Measurements from ENCODE around the gene TMEM207. TPM values are rescaled to one million over a fixed set of nuclear protein-coding genes. Genes with fewer than 3 reads are reported as not detected.

TMEM207 gene
- total RNA-seq, 1 donor from 2014 or later, result not detected

DNA sequence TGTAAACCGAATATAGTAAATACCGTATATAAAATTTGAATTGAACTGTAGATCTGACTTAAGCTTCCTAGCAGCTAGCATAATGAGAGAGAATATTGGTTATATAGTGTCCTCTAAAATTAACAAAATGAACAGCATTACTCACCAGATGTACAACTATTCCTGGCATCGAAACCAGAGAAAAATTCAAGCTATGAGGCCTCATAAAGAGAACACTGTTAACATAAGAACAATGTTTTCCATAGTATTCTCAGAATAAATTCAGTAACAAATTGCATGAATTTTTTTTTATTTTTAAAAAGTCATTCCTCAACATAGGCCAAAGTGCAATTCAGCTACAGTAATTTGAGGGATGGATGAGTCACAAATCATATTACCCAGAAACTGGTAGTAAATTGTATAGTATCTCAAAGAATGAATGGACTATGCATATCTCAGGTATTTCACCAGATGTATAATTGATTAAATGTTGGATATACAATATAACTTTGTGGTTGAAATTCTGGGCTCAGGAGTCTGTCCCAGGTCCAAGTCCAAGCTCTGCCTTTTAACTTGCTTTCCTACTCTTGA is 5.0 kb downstream of the TMEM207 start:
- no peak overlapping the region for H3K4me3 ChIP-seq
- no peak overlapping the region for H3K27ac ChIP-seq
- no peaks in the 10 kb centered on the region for H3K9me3 ChIP-seq
- no peaks in the 10 kb centered on the region for H3K36me3 ChIP-seq
- no peaks in the 10 kb centered on the region for H3K27me3 ChIP-seq (ENCODE audit: low read depth)
- intact Hi-C loops (cut with DNase I), result no loop called here
- H3K4me1 ChIP-seq, result no peaks in the 10 kb centered on the region
- ATAC-seq, result no peak
- TF ChIP-seq, protein P1, sequence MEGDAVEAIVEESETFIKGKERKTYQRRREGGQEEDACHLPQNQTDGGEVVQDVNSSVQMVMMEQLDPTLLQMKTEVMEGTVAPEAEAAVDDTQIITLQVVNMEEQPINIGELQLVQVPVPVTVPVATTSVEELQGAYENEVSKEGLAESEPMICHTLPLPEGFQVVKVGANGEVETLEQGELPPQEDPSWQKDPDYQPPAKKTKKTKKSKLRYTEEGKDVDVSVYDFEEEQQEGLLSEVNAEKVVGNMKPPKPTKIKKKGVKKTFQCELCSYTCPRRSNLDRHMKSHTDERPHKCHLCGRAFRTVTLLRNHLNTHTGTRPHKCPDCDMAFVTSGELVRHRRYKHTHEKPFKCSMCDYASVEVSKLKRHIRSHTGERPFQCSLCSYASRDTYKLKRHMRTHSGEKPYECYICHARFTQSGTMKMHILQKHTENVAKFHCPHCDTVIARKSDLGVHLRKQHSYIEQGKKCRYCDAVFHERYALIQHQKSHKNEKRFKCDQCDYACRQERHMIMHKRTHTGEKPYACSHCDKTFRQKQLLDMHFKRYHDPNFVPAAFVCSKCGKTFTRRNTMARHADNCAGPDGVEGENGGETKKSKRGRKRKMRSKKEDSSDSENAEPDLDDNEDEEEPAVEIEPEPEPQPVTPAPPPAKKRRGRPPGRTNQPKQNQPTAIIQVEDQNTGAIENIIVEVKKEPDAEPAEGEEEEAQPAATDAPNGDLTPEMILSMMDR (IDR thresholded peaks at IDR 0.05), result no peak
- no peak for DNase-seq

DNA sequence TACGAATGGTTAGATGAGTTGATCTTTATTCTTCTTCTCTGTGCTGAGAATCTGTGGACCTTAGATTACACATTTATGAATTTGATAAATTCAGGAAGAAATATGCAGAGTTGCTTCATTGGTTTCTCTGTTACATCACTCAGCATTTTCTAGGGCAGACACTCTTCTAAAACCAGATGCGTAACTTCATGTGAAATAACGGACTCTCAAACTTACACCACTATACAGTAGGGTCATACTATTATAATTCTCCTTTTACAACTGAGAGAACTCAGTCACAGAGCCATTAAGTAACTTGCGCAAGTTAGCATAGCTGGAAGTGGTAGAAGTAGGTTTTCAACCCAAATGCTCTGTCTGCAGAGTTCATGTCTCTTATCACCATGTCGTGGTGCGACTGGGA is 5.7 kb downstream of the TMEM207 start:
- DNase-seq, result no peak

DNA sequence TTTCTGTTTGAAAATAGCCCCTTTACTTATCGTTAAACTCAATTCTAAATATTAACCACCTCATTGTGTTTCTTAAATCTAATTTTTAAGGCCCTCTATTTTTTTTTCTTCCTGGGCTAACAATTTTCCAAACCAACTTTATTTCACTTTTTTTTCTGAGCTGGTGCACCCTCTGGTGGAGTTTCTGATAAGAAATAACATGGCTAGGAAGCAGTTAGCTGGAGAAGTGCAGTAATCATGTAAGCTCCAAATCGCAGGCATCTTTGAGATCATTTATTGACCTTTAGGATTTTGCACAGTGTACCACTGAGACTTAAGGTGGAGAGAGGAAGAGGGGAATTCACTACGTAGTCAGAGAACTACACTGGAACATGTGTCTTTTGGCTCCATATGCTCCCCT is 6.4 kb downstream of the TMEM207 start:
- TF ChIP-seq, protein P1 (IDR thresholded peaks at IDR 0.05), result no peak
- Histone ChIP-seq H3K4me3 (no peak overlapping the region), H3K9me3 (no peaks in the 10 kb centered on the region), H3K4me1 (no peaks in the 10 kb centered on the region), H3K27ac (no peak overlapping the region), H3K36me3 (no peaks in the 10 kb centered on the region), H3K27me3 (ENCODE audit: low read depth) (no peaks in the 10 kb centered on the region)
- DNase-seq (no peak), ATAC-seq (no peak)
- intact Hi-C loops (cut with DNase I), result no loop called here

More for the DNA sequence above, 5.7 kb downstream of the TMEM207 start:
- no peaks in the 10 kb centered on the region for H3K4me1 ChIP-seq
- no peak overlapping the region for H3K4me3 ChIP-seq
- no peak for ATAC-seq
- TF ChIP-seq, protein P1 (IDR thresholded peaks at IDR 0.05), result no peak
- no peaks in the 10 kb centered on the region for H3K27me3 ChIP-seq (ENCODE audit: low read depth)
- no peaks in the 10 kb centered on the region for H3K36me3 ChIP-seq
- no peaks in the 10 kb centered on the region for H3K9me3 ChIP-seq
- H3K27ac ChIP-seq, result no peak overlapping the region
- intact Hi-C loops (cut with DNase I), result no loop called here

DNA sequence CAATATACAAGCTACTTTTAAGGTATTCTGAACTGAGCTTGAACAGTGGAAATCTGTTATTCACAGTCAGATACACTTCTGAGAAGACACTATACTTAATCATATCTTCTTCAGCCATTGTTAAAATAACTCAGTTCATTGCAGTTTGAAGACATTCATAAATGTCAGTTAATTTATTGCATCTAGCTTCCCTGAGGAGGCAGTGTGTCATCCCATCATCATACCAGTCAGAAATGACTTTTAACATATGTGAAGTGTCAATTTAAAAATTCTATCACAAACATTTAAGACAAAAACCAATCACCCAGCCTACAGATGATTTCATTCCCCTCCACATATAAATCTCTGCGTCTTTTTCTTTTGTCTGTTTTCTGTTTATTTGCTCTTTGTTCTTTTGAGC is 7.5 kb downstream of the TMEM207 start:
- Histone ChIP-seq H3K9me3 (no peaks in the 10 kb centered on the region), H3K4me1 (no peaks in the 10 kb centered on the region), H3K36me3 (no peaks in the 10 kb centered on the region), H3K27me3 (ENCODE audit: low read depth) (no peaks in the 10 kb centered on the region), H3K27ac (no peak overlapping the region), H3K4me3 (no peak overlapping the region)
- no peak for ATAC-seq
- intact Hi-C loops (cut with DNase I), result no loop called here
- TF ChIP-seq, protein P1 (IDR thresholded peaks at IDR 0.05), result no peak
- no peak for DNase-seq

DNA sequence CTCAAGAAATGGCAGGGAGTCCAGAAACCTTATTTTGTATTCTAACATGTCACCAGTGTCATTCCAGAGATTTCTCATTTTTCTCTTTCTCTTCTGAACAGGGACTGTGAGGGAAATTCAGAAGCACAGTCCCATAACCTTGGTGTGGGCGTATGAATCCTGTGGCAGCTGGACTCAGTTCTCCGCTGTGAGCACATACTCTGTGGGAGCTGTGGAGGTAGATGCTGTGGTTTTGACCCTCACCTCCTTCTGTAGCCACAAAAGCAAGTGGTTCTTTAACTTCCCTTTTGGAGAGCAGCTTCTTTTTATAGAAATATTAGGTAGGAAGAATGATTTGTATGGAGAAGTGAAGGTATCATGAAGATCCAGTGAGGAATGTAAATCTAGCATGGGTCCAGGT is 13.4 kb downstream of the TMEM207 start:
- Histone ChIP-seq H3K27me3 (ENCODE audit: low read depth) (no peaks in the 10 kb centered on the region), H3K36me3 (no peaks in the 10 kb centered on the region), H3K27ac (no peak overlapping the region), H3K4me1 (no peaks in the 10 kb centered on the region), H3K9me3 (no peaks in the 10 kb centered on the region), H3K4me3 (no peak overlapping the region)
- intact Hi-C loops (cut with DNase I), result no loop called here
- TF ChIP-seq, protein P1 (IDR thresholded peaks at IDR 0.05), result no peak
- no peak for ATAC-seq
- no peak for DNase-seq

Measured in lower lobe of right lung (tissue), 2 donors.